ENCODE measurements around the gene RNF180.
"Not testable (repeated sequence)": the region's sequence is repeated elsewhere in the genome, so short reads cannot be mapped to it uniquely, and the experiment has no call there.

Gene RNF180

GRCh38 chr5:64407103-64407825, 241.6 kb downstream of the RNF180 start:
- not testable (repeated sequence) for DNase-seq

GRCh38 chr5:64417390-64417789, 251.7 kb downstream of the RNF180 start:
- no peak for DNase-seq

- DNase-seq: no peak
Measured at GRCh38 chr5:64418013-64418412, 252.4 kb downstream of the RNF180 start.

Measured in CD4-positive, alpha-beta T cell treated with Interleukin-15 for 1 hour (primary cell).